Activated naive CD4-positive, alpha-beta T cell treated with anti-CD3 and anti-CD28 coated beads, Interleukin-2, amount 50 U/mL, for 16 hours (primary cell): ENCODE results near the gene ZPBP2.

ENCODE experiments used
- DNase-seq: peaks from one replicate; pipeline ENCODE4 v3.0.0-alpha.2; 2020

ZPBP2 gene

DNA sequence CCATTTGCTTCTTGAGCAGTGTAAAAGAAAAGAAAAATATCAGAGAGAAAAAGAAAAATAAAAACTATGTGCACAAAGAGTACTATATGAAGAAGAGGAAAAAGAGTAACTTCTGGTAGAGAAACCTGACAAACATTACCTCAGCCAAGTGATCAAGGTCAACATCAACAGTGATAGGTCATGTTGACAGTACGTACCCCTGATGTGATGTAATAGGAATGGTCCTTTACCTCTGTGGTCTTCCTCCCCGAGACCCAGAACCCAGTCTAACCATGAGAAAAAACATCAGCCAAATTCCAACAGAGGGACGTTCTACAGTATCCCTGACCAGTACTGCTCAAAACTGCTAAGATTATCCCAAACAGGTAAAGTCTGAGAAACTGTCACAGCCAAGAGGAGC lies 46.0 kb downstream of the ZPBP2 start:
- DNase-seq = no peak

GRCh38 chr17:39915559-39915958 lies 47.6 kb downstream of the ZPBP2 start:
- no peak for DNase-seq

GRCh38 chr17:39916918-39917317 lies 48.9 kb downstream of the ZPBP2 start:
- no peak for DNase-seq

DNA sequence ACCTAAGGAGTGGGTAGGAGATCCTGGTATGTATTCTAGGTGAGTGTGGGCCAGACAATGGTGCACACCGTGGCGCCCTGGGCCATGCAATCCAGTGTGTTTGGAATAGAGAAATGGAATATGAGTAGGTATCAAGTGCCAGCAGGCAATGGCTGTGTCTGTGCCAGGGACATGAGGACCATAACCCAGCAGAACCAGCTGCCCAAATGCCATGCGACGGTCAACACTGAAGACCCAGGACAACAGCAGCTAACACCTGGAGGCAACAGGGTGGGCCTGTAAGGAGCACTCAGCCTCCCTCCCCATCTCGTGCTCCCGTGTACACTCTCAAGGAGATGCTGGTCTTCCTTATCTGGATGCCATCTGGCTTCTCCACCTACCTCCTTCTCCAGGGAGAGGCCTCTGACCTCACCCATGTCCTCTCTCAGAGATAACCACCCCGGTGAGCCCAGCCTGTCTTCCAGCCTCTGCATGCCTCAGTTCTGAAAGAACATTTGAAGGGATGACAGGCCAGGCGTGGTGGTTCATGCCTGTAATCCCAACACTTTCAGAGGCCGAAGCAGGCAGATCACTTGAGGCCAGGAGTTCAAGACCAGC lies 51.2 kb downstream of the ZPBP2 start:
- DNase-seq = no peak

- DNase-seq = peak; percentile 68
Measured at GRCh38 chr17:39920218-39921210, 52.5 kb downstream of the ZPBP2 start.

DNA sequence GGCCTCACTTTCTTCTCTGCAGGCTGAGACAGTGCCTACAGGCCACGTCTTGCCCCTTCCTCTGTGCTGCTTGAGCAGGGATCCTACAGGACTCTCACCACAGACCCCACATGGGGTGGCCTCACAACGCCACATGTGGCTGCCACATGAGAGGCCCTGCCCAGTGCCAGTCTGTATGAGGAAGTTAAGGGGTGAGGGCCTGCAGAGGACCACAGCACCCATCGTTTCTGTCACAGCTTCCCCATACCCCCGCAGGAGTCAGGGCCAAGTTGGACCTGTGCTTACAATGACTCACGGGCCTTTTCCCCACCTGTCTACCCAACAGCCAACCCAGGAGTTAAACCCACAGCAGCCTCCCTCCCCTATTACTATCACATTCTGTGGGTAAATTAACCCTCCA lies 53.3 kb downstream of the ZPBP2 start:
- peak; percentile 36 for DNase-seq

GRCh38 chr17:39922006-39922405 lies 54.0 kb downstream of the ZPBP2 start:
- no peak for DNase-seq

DNA sequence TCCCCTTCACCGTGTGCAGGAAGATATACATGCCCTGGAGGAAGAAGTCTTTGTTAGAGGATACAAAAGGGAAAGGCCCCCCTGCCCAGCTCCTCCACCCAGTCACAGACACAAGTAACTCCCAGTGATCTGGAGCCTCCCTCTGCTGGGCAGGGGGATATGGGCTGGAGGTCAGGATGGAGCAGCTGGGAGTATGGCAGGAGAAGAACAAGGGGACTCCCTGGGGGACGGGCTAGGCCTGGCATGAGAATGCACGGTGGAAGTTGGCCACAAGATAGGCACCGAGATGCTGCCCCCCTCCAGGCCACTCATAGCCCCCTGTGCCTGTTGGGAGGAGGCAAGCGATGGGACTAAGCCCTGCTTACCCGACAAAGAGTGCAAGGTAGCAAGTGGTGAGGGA lies 55.2 kb downstream of the ZPBP2 start:
- DNase-seq = no peak

DNA sequence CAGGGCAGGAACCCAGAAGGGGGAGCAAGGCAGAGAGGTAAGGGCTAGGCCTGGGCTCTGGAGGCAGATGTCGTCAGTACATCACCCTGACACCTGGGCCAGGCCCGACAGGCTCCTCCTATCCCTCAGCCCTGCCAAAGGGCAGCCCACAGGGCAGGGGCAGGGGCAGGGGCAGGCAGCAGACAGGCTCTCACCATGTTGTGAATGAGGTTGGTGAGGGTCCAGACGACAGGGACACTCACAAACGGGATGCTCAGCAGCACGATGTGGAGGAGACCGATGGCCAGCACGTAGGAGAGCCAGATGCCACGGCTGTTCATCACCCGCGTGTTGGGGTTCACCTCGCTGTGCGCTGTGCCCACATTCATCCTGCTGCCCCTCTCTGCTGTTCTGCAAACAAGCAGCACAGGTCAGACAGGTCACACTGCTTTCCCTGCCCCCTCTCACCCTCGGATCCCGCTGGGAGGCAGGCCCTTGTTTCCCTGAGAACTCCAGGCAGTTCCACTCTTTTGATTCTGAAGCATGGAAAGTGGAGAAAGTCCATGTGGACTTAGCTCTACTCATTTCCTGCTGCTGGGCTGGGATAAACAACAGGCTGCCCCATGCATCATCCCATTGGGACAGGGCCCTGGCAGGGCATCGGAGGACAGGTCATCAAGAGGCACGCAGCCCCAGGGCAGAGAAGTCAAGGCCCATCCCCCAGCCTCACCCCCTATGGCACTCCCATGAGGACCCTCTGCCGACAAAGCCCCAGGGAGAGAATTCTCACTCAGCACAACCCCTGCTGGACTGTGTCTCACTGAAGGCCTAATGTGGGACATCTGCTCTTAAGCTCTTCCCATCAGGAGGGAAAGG lies 56.1 kb downstream of the ZPBP2 start:
- DNase-seq = no peak

DNA sequence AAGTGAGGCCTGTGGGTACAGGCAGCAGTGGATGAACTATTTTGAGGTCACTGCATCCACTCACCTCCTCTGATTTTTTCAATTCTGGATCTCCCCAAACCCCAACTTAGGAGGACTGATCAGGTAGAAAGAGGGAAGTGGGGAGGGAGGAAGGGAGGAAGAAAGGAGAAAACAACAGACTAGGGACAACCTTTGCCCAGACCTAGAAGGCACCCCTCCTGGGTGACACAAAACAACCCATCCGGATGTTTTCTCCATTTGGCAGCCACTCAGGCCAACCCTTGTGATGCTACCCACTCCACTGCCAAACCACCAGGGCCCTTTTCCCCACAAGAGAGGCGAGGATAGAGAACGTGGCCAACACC lies 56.7 kb downstream of the ZPBP2 start:
- DNase-seq = no peak

GRCh38 chr17:39925282-39926134 lies 57.5 kb downstream of the ZPBP2 start:
- peak; percentile 33 for DNase-seq

GRCh38 chr17:39926135-39926587 lies 58.2 kb downstream of the ZPBP2 start:
- DNase-seq = no peak

- DNase-seq = peak; percentile 62
Measured at GRCh38 chr17:39926588-39927100, 58.6 kb downstream of the ZPBP2 start.
